Tongue (tissue), 2 donors: Measurements from ENCODE around the gene BCL11B. TPM values are rescaled to one million over a fixed set of nuclear protein-coding genes. Genes with fewer than 3 reads are reported as not detected.
A peak's percentile ranks its signal among the peaks of the same experiment; 100 is the strongest.

Source experiments
- DNase-seq: peaks from one replicate; pipeline ENCODE4 v3.0.0-alpha.2; 2015
- total RNA-seq: library from RNA; depleted of rRNA; stranded (reverse); fragments of >200 nt; gene quantifications from one replicate; pipeline ENCODE4 v1.2.3, GENCODE V29; 2014

BCL11B gene
- total RNA-seq, 1 donor from 2014 or later: 5.7 TPM

DNA sequence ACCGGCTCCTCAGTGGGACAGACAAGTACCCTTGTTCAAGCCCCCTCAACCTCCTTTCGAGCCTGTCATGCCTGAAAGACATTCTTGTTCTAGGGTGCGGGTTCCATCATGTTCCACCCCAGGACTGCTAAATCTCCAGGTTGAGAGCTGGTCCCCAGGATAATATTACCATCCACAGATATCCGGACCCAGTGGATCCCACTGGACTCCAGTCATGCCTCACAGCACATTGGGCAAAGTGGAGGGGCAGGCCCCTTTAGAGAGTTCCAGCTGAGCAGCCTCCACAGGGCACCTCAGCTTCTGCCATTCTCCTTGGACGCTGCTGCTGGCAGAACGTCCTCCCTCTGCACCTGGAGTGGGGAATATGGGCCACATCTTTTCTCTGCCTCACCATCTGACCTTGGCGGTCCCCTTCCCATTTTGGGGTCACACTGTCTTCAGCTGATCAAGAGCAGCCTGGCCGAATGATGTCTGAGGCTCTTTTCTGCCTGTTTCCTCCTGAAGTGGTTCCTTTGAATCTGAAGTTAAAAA, 137.4 kb downstream of the BCL11B start:
- DNase-seq: no peak

DNA sequence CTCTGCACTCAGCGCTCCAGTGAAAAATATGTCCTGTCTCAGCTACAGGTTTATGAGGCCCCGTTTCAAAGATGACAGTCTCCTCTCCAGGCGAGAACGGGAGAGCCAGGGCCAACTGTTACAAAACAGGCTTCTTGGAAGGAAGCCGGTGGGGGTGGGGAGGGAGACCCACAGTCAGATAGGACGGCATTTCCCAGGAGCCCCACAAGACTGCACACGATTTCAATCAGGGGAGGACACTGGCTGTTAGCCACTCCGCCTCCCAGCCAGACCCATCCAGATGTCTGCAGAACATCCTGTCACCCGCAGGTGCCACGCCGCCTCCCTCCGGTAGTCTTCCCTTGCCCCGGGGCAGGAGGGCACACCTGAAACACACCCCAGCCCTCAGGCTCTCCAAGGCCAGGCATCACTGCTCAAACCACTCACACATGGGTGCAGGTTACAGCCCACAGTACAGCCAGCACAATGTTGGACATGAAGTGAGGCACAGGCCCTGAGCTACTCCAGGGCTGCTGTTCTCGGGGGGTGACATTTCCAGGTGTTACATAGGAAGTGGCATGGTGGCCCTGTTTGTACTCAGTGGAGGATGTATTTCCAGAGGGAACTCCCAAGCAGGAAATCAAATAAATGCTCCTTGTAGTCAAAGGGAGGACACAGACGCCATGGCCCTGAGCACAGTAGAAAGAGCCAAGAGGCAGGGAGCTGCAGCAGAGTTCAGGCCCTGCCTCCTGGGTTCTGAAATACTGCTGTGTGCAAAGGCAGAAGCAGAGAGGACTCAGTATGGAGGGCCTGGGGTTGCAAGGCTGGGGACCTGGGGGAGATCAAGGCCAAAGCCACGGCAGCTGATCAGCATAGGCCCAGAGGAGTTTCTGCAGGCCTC, 138.1 kb downstream of the BCL11B start:
- DNase-seq: peak; percentile 42

DNA sequence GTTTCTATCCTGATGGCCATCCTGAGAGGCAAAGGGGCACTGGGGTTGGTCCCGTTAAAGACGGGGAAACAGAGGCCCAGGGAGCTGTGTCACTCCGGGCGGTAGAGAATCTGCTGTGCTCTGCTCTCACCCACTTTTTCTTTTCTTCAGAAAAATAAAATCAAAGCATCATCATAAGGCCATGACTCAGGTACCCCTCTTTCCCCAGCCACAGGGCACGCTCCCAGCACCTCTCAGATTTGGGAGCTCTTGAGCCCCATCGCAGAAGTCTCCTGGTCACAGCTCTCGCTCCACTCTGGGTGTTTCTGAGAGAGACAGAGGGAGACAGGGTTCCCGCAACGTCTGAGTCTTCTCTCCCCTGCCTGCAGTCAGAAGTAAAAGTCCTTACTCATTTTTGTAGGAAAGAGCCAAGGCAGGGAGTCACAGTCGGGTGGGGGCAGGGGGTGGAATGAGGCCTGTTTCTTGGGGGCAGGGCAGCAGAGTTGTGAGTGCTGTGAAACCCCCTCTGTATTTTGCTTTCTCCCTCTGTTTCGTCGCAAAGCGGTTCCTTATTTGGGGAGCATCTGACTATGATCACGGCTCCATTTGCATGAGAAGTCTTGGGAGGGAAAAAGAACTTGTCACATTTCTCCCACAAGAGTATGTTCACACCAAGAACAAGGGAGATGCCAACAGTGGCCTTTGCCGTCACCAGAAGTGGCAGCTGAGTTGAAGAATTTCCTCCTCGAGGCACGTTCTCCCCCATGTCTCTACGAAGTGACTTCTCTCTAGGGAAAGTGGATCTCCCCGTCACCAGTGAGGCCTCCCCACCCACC, 139.0 kb downstream of the BCL11B start:
- DNase-seq: peak; percentile 11

DNA sequence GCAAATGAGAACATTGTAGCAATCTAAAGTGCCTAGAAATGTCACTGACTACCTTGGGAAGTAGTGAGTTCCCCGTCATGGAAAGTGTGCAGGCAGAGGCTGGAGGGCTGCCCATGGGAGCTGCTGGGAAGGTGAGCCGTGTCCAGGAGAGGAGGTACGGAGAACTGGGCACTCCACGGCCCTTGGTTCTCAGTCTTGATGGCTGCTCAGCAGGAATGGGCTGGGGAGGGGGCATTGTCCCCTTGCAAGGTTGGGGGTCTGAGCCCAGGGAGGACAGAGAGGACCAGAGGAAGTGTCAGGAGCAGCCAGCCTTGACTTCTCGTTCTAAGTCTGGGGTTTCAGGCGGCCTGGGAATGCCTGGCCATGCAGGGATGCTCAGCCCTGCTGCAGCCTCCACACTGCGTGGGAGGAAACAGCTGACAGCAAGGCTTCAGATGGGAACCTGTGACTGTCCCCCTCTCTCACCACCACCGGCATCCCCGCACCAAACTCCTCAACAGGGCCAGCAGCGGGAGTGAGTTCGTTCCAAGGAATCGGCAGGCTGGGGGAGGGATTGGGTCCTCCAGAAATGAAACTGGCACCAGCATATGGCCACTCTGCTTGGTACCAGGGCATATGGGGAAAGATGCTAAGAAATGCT, 140.2 kb downstream of the BCL11B start:
- no peak for DNase-seq

DNA sequence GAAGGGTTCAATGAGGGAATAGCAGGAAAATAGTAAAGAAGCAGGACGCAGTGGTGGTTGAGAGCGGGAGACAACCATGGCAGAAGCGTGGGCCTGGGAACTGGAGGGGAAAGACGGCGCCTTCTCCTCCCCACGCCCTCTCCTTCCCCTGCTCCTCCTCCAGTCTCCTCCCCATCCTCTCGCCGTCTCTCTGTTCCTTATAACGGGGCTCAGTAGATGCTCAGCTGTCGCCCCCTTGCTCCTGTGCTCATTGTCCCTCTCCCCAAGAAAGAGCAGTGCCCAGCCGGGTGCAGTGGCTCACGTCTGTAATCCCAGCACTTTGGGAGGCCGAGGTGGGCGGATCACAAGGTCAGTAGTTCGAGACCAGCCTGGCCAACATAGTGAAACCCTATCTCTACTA, 142.0 kb downstream of the BCL11B start:
- no peak for DNase-seq

DNA sequence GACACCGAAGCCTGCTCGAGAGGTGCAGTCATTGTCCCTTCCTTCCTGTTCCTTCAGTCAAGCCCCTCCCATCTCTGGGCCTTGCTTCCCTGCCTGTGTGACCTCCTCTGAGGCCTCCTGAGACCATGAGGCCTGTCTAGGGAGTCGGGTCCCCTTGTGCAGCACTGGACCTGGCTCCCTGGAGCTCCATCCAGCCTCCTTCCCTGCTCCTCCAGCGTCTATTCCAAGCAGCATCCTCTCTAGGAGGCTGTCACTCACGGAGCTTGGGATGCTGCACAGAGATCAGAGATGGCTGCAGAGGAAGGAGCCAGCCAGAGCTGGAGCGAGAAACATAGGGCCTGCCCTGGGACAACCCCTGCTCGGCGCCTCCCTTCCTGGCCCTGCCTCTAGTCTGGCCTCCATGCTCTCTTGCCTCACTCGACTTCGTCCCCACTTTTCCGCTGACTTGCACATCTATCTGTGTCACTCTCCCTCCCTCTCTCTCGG, 142.7 kb downstream of the BCL11B start:
- no peak for DNase-seq

DNA sequence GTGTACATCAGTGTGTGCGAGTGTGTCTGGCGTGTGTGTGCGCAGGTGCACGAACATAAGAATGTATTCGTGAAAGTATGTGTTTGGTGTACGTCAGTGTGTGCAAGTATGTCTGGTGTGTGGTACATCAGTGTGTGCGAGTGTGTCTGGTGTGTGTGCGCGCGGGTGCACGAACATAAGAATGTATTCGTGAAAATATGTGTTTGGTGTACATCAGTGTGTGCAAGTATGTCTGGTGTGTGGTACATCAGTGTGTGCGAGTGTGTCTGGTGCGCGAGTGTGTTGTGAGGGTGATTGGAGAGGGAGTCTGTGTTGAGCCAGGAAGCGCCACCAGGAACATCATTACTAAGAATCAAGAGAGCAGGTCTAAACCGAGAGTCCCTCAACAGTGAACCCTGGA, 143.8 kb downstream of the BCL11B start:
- no peak for DNase-seq

DNA sequence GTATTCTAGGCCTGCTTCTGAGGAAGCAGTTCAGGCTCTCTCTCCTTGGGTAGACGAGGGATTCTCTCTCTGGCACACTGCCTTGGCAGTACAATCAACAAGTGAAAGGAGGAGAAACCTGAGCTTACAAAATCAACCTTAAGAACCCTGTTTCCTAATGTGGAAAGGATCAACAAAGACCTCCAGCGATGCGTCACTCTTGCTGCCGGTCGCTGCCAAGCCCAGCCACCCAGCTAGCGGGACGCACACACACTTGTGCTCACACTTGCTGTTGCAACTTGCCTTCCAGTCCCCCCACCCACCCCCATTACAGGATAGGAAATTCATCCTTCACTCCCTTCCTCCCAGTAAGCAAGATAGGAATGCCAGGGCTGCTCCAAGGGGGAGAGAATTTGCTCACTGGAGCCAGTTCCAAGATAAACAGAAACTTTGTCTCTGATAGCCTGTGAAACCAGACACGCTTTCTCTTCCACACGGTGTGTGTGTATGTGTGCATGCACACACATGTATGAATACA, 144.3 kb downstream of the BCL11B start:
- DNase-seq: peak; percentile 76

DNA sequence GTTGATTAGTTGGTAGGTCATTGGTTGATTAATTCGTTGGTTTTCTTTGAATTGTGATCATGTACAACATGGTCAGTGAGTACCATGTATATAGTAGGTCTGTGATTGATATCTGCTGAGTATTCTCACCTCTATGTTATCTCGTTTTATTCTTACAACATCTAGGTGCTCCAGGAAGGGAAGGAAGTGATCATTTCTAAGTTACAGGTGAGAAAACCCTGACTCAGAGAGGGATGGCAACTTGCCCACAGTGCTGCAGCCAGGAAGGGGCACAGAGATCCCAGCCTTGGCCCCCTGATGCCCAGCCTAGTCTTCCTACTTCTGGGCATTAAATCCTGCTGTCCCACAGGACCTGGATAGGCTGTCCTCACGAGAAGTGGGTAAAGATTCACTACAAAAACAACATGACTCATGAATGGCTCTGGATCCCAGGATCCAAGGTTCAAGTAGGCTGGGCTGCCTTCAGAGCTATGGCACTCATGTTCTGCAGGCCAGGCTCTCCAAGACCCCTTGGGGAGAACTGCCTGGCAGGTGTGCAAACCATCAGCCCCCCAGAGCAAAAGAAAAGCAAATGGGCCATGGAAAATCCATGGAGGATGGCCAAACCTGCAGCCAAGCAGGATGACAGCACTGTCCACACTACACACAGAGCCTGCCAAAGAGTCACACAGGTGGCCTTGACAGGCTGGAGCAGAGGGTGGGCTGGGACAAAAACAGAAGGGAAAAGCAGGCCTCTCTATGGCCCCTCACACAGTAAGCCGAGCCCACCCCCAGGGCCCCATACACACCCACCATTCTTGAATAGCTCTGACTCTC, 146.2 kb downstream of the BCL11B start:
- peak; percentile 67 for DNase-seq

DNA sequence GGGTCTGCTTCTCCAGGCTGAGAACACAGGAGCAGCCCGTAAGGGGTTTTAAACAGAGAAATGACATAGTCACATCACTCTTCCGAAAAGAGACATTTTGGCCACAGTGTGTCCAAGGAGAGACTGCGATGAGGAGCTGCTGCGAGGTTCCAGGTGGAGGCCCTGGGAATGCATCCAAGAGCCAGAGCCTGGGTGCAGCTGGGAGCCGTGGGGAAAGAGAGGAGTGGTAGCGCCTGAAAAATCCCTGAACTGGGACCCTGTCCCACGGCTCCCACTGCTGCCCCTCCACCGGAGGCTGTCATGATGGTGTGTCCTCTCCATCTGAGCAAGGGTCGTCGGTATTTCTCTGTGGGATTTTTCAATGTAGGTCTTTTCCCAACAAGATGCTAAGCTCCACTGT, 146.9 kb downstream of the BCL11B start:
- DNase-seq: no peak

DNA sequence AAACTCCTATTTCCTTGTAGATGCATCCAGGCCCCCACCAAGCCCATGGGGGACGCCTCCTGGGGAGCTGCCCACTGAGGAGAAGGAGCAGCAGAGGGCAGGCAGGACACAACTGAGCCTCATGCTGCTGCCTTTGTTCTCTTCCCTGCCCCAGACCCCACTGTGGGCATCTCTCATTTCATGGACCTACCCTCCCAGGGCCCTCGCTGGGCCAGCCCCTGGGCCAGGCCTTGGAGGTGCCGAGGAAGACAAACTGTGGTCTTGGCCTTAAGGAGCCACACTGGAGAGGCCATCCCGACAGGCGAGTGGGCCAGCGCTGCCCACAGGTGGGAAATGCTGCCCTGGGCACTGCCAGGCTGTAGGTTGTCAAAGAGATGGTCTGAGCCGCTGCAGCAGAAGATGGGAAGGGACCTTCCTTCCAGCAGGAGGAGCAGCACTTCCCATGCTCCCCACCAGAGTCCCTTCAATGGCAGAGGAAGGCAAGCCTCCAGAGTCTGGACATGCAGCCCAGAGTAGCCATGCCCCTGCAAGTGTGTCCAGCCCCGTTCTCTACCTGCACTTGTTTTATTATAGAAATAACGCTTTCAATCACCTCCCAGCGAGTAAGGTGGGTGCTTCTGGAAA, 147.4 kb downstream of the BCL11B start:
- DNase-seq: no peak

DNA sequence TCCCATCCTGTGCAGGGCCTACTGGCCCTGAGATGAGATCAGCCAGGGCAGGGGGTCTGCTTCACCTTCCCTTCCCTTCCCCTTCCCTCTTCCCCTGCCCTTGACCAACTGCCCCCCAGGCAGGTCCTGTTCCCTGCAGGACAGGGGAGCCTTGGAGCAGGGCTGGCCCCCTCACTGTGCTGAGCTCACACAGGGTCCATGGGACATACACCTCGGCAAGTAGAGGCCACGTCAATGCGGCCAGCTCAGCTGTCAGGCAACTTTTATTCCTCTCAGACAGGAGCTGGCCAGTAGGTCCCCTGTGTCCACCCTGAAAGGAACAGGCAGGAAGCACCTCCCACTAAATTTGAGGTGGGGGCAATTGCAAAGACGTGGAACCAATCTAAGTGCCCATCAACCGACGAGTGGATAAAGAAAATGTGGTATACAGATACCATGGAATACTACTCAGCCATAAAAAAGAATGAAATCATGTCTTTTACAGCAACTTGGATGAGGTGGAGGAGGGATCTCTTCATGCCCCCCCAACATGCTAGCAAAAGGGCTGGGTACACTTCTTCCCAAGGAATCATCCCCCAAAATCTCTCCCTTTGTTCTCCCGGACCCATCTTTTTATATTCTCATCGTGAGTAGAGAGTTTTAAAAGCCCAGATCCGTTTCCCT, 148.7 kb downstream of the BCL11B start:
- no peak for DNase-seq

DNA sequence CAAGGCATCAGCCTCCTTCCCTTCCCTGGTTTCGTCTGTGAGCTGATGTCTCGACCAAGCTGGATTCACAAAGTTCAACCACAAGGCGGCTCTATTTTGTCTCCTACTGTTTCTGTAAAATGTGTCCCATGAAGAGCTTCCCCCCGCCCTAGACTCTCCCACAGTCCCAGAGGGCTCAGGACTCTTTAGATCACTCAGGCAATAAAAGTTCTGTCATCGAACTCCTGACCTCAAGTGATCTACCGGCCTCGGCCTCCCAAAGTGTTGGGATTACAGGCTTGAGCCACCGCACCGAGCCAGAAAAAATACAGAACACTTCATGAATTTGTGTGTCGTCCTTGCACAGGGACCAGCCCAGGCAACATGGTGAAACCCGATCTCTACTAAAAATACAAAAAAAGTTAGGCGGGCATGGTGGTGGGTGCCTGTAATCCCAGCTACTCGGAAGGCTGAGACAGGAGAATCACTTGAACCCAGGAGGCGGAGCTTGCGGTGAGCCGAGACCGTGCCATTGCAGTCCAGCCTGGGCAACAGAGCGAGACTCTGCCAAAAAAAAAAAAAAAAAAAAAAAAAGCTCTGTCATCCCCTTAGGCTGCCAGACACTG, 149.4 kb downstream of the BCL11B start:
- DNase-seq: no peak

DNA sequence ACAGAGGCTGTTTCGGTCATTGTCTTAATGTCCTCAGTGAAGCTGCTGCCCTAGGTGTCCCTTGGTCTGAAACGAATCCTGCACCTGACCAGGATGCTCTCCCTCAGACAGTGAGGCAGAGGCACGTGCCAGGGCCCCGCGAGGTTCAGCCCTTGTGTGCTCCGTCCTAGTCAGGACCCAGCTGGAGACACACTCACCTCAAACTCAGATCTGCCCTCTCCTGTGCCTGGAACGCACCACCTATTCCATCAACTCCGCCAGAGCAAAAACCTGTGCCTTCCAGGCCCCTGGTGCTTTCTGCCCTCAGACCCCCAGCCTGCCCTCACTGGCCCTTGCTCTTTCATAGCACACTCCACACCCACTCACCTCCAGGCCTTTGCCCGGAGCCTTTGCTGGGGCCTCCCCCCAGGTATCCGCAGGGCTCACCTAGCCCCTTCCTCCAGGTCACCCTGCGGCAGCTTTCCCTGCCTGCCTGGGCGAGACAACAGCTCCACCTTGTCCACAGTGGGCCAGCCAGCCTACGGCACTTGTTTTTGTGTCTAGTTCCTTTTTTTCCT, 150.6 kb downstream of the BCL11B start:
- no peak for DNase-seq

DNA sequence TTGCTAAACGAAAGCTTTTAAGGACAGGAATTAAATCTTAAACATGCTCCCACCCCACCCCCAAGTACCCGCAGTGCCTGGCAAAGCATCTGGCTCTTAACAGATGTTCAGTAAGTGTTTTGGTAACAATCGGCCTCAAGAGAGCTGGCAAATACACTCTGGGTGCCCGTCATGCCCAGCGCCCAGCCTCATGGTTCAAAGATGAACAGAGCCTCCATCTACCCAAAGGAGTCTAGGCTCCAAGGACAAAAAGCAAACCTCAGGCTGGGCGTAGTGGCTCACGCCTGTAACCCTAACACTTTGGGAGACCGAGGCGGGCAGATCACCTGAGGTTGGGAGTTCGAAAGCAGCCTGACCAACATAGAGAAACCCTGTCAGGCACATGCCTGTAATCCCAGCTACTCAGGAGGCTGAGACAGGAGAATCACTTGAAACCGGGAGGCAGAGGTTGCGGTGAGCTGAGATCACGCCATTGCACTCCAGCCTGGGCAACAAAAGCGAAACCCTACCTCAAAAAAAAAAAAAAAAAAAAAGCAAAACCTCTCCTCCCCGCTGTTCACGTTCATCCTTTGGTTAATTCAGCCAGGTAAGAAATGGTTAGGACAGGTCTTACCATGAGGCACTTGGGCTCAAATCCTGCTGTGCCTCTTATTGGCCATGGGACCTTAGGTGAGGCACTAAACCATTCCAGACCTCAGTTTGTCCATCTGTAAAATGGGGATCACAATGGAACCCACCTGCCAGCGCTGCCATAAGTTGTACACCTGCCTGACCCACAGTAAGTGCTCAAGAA, 151.3 kb downstream of the BCL11B start:
- no peak for DNase-seq

DNA sequence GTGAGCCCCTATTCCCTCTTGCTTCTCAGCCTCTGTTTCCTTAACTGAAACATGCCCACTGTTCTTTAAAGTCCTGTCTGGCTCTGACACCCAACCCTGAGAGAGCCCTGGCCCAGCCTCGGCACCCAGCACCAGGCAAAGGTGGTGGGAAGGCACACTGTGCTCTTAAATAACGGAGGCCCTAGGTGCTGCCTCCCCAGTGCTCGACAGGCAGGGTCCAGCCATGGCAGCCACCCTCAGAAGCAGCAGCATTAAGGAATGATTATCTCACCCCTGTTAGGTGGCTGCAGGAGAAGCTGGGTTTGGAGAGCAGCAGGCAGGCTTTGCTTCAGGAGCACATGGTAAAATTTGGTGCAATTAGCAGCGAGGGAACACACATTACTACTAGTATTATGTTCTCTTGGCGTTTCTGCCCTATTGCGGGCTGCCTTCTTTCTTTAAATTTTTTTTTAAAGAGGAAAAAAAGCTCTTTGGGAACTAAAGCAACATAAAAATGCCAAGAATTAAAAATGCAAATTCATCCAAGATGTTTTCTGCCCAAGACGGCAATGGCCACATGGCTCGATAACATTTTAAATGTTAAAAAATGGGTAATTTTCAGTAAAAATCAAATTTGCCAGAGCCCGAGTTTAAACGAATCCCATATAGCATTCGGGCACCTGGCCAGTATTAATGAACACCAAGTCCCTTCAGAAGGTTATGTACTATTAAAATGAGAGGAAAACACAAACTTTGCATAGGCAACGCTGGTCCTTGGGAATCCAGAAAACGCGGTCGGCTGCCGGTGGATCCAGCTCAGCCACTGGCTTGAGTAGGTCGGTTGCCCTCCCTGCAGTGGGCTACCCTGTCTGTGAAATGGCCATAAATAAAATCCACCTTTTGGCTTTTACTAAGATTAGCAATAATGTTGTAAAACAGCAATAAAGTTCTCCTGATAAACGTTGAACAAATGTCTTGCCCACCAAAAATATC, 152.2 kb downstream of the BCL11B start:
- DNase-seq: peak; percentile 38
